IMR-90 (cell line): ENCODE results near the gene TMEM176A. TPM values are rescaled to one million over a fixed set of nuclear protein-coding genes. Genes with fewer than 3 reads are reported as not detected.

ENCODE experiments used
- ATAC-seq: fragments of 200-7000 bp; cut with Tn5 transposase; 2 replicates; pipeline ENCODE4 v1.9.1; 2020; ENCODE audit warnings: low read depth, mild to moderate bottlenecking, moderate library complexity
- BruUV-seq: library from RNA; stranded (reverse); fragments of 400-500 nt; replicated peaks from 2 replicates; lab custom pipeline; 2021; lab: Mats Ljungman, UMichigan
- CTCF ChIA-PET: fragments of 300-600 bp; formaldehyde crosslinking; extraction: SDS; loops from one replicate; lab custom pipeline; 2021; ENCODE audit warnings: antibody characterized with exemption; lab: Yijun Ruan, JAX
- POLR2A ChIA-PET: fragments of 300-600 bp; sonication (Branson Sonifier 250); formaldehyde crosslinking; loops from one replicate; lab custom pipeline; 2022; ENCODE audit warnings: antibody characterized with exemption; ENCODE audit not compliant: unreplicated experiment; lab: Charles Lee
- DNase-seq: peaks from one replicate; pipeline ENCODE4 v3.0.0; 2013
- H2AFZ ChIP-seq: replicated peaks from 2 replicates; pipeline ENCODE3; 2013; ENCODE audit warnings: low read length, mild to moderate bottlenecking; ENCODE audit not compliant: poor library complexity
- H2AK5ac ChIP-seq: 2 replicates; pipeline ENCODE4 v1.6.1; 2013; ENCODE audit warnings: low read depth, low read length, inconsistent platforms
- H2AK9ac ChIP-seq: replicated peaks from 2 replicates; pipeline ENCODE3; 2013; ENCODE audit warnings: mild to moderate bottlenecking, low read depth, low read length, moderate library complexity; ENCODE audit not compliant: poor library complexity
- H2BK120ac ChIP-seq: 2 replicates; pipeline ENCODE4 v1.6.1; 2013; ENCODE audit warnings: low read depth, low read length, inconsistent platforms
- H2BK15ac ChIP-seq: 3 replicates; pipeline ENCODE4 v1.6.1; 2013; ENCODE audit warnings: low read depth, low read length, inconsistent platforms
- H2BK20ac ChIP-seq: 2 replicates; pipeline ENCODE4 v1.6.1; 2013; ENCODE audit warnings: low read depth, mild to moderate bottlenecking, inconsistent platforms, low read length, moderate library complexity
- H2BK5ac ChIP-seq: 2 replicates; pipeline ENCODE4 v1.6.1; 2013; ENCODE audit warnings: mild to moderate bottlenecking, low read depth, low read length, inconsistent platforms; ENCODE audit not compliant: poor library complexity, severe bottlenecking
- H3K14ac ChIP-seq: replicated peaks from 2 replicates; pipeline ENCODE4 v1.6.1; 2013; ENCODE audit warnings: low read depth, low read length, inconsistent platforms
- H3K18ac ChIP-seq: 2 replicates; pipeline ENCODE4 v1.6.1; 2013; ENCODE audit warnings: low read depth, low read length, control low read depth
- H3K23ac ChIP-seq: 2 replicates; pipeline ENCODE4 v1.6.1; 2013; ENCODE audit warnings: low read depth, low read length, inconsistent platforms
- H3K27ac ChIP-seq: 2 replicates; pipeline ENCODE4 v1.5.1; 2013; ENCODE audit warnings: mild to moderate bottlenecking, control low read depth, low read length; ENCODE audit not compliant: insufficient read depth
- H3K27me3 ChIP-seq: 2 replicates; pipeline ENCODE4 v1.6.1; 2013; ENCODE audit warnings: low read length; ENCODE audit not compliant: control insufficient read depth, insufficient read depth
- H3K36me3 ChIP-seq: 2 replicates; pipeline ENCODE4 v1.6.1; 2013; ENCODE audit warnings: low read length, mixed read lengths; ENCODE audit not compliant: control insufficient read depth, insufficient read depth
- H3K4ac ChIP-seq: 2 replicates; pipeline ENCODE4 v1.6.1; 2013; ENCODE audit warnings: low read depth, low read length, inconsistent platforms
- H3K4me1 ChIP-seq: 2 replicates; pipeline ENCODE4 v1.6.1; 2013; ENCODE audit warnings: low read length, mixed read lengths; ENCODE audit not compliant: control insufficient read depth, insufficient read depth
- H3K4me2 ChIP-seq: 2 replicates; pipeline ENCODE4 v1.6.1; 2013; ENCODE audit warnings: low read depth, mild to moderate bottlenecking, control low read depth, low read length, moderate library complexity
- H3K4me3 ChIP-seq: 2 replicates; pipeline ENCODE4 v1.5.1; 2013; ENCODE audit warnings: low read depth, mild to moderate bottlenecking, control low read depth, low read length, moderate library complexity; ENCODE audit not compliant: insufficient read depth
- H3K56ac ChIP-seq: 2 replicates; pipeline ENCODE4 v1.6.1; 2013; ENCODE audit warnings: low read length, inconsistent platforms; ENCODE audit not compliant: insufficient read depth; ENCODE audit errors: extremely low read depth
- H3K79me1 ChIP-seq, 2 experiments: 2 replicates each; pipeline ENCODE4 v1.6.1; 2013; ENCODE audit warnings: low read length in 2 of 2, inconsistent platforms in 1 of 2, low read depth in 1 of 2
- H3K9ac ChIP-seq: 2 replicates; pipeline ENCODE4 v1.6.1; 2013; ENCODE audit warnings: low read depth, low read length, control low read depth
- H3K9me1 ChIP-seq: 2 replicates; pipeline ENCODE4 v1.6.1; 2013; ENCODE audit warnings: low read length, inconsistent platforms; ENCODE audit not compliant: insufficient read depth
- H3K9me3 ChIP-seq: 2 replicates; pipeline ENCODE4 v1.6.1; 2013; ENCODE audit warnings: low read length; ENCODE audit not compliant: control insufficient read depth, insufficient read depth
- H4K20me1 ChIP-seq: 2 replicates; pipeline ENCODE4 v1.6.1; 2013; ENCODE audit warnings: low read length, inconsistent platforms; ENCODE audit not compliant: insufficient read depth
- H4K5ac ChIP-seq: 2 replicates; pipeline ENCODE4 v1.6.1; 2013; ENCODE audit warnings: mild to moderate bottlenecking, low read depth, low read length, control low read depth
- H4K8ac ChIP-seq, 2 experiments: 2 replicates each; pipeline ENCODE4 v1.6.1; 2013; ENCODE audit warnings: low read depth in 2 of 2, low read length in 2 of 2, control low read depth in 1 of 2, inconsistent platforms in 1 of 2
- H4K91ac ChIP-seq: 2 replicates; pipeline ENCODE4 v1.6.1; 2013; ENCODE audit warnings: low read depth, low read length, inconsistent platforms; ENCODE audit not compliant: insufficient read depth
- SMC3 ChIP-seq: fragments of 150-350 bp; IDR thresholded peaks from 2 replicates; pipeline ENCODE4 v1.6.1; 2016; ENCODE audit warnings: low read depth, mild to moderate bottlenecking, antibody characterized with exemption, low read length, moderate library complexity
- WGBS, 2 experiments: methylation state at CpG; one replicate each; pipeline versions ENCODE4 v1.1.5 to v1.1.7; 2013; ENCODE audit warnings: missing lambda C conversion rate in 2 of 2; ENCODE audit not compliant: insufficient read length in 1 of 2; ENCODE audit errors: extremely low coverage in 2 of 2; 5-methylcytosine and 5-hydroxymethylcytosine counted together
- dilution Hi-C: fragments of 300-500 bp; cut with HindIII; formaldehyde crosslinking; loops from one replicate; pipeline ENCODE4 v1.14.3; 2018; ENCODE audit warnings: low sequenced_read_pairs; ENCODE audit not compliant: unreplicated experiment
- in situ Hi-C: fragments of 300-500 bp; cut with MboI; formaldehyde crosslinking; loops from 3 replicates; pipeline ENCODE4 v1.14.3; 2019; ENCODE audit warnings: low sequenced_read_pairs, inconsistent platforms, mixed read lengths
- intact Hi-C: fragments of 100-400 bp; cut with micrococcal nuclease; formaldehyde crosslinking; loops from 2 replicates; pipeline ENCODE4 v1.10.0; 2022
- polyA plus RNA-seq, 3 experiments: library from polyadenylated mRNA; depleted of rRNA; stranded (reverse); fragments of >200 nt; gene quantifications; 2 replicates each; pipeline ENCODE4 v1.2.3, GENCODE V29; 2012; ENCODE audit warnings: low replicate concordance in 1 of 3
- total RNA-seq: library from RNA; depleted of rRNA; stranded (reverse); fragments of >200 nt; gene quantifications from 2 replicates; pipeline ENCODE4 v1.2.3, GENCODE V29; 2012

TMEM176A gene
- total and polyA plus RNA-seq, 2 of the 4 experiments (the other 2 are of a cell fraction): not detected

DNA sequence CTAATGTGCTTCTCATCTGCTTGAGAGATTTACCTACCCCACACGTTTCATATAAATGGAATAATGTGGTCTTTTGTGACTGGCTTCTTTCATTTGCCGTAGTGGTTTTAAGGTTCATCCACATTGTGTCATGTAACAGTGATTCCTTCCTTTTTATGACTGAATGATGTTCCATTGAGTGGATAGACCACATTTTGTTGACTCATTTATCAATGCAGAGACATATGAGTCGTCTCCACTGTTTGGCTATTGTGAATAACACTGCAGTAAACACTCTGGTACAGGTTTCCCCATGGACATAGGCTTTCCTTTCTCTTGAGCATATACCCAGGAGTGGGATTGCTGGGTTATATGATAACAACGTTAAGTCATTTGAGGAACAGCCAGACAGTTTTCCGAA is 49.7 kb downstream of the TMEM176A start:
- Histone ChIP-seq H3K9me1 (no peaks in the 10 kb centered on the region), H3K23ac (no peak overlapping the region), H3K36me3 (no peaks in the 10 kb centered on the region), H2BK120ac (no peak overlapping the region), H3K18ac (no peak overlapping the region), H3K9ac (no peak overlapping the region), H4K5ac (no peak overlapping the region), H3K27ac (no peak overlapping the region), H3K27me3 (peaks cover 7% of the 10 kb centered on the region; the same call in 1 of the 2 replicates), H2BK20ac (no peak overlapping the region), H2AK5ac (no peak overlapping the region), H2AFZ (no peak overlapping the region), H3K4me1 (peaks cover 4% of the 10 kb centered on the region; the same call in 1 of the 2 replicates), H2BK5ac (no peak overlapping the region), H3K4me3 (no peak overlapping the region), H3K14ac (no peak overlapping the region), H3K4ac (no peak overlapping the region), H4K20me1 (no peaks in the 10 kb centered on the region), H4K8ac (no peak overlapping the region), H4K91ac (no peak overlapping the region), H3K4me2 (no peak overlapping the region), H3K56ac (no peak overlapping the region), H3K79me1 (no peaks in the 10 kb centered on the region), H3K9me3 (no peaks in the 10 kb centered on the region; the same call in 1 of the 2 replicates), H2AK9ac (no peak overlapping the region), H2BK15ac (no peak overlapping the region)
- CTCF ChIA-PET: no interaction called here
- POLR2A ChIA-PET: no interaction called here
- WGBS, 2 experiments: 0% methylated on average over 1 of the region's 5 CpGs; no CpG with 5 or more reads in 1 of the 2 experiments
- TF ChIP-seq SMC3: no peak
- DNase-seq: no peak
- in situ Hi-C loops: no loop called here
- no TSS peak for BruUV-seq
- intact Hi-C loops: no loop called here
- dilution Hi-C loops: no loop called here
- no peak for ATAC-seq
